ENCODE data around the gene ERBIN. TPM values are rescaled to one million over a fixed set of nuclear protein-coding genes. Genes with fewer than 3 reads are reported as not detected.
A peak's percentile ranks its signal among the peaks of the same experiment; 100 is the strongest.

ERBIN gene
- total and polyA plus RNA-seq, 9 of the 15 experiments (the other 6 are each of a cell fraction or from before 2014, with no cell fraction given) = 11.9 to 72.8 (median 41.7) TPM

GRCh38 chr5:65926276-65926783 is at the start of gene ERBIN (continued):
- TF ChIP-seq ELF1 (tag; IDR thresholded peaks at IDR 0.05) = peak; percentile 95
- peak; percentile 10 for TF ChIP-seq NEUROD1 (IDR thresholded peaks at IDR 0.05; ENCODE audit: borderline replicate concordance, low read depth, low read length, partially characterized antibody)
- no peak for TF ChIP-seq ZNF277 (CRISPR knock-in tag; IDR thresholded peaks at IDR 0.05; ENCODE audit: borderline replicate concordance)
- TF ChIP-seq FOXJ2 (tag; IDR thresholded peaks at IDR 0.05) = peak; percentile 76; the same call in 1 of the 2 replicates
- no peak for TF ChIP-seq DMBX1 (CRISPR knock-in tag; IDR thresholded peaks at IDR 0.05; ENCODE audit: borderline replicate concordance)
- TF ChIP-seq ZNF707 (CRISPR knock-in tag; conservative IDR thresholded peaks at IDR 0.05) = no peak
- no peak for TF ChIP-seq ZBTB1 (CRISPR knock-in tag; IDR thresholded peaks at IDR 0.05; ENCODE audit: borderline replicate concordance, low read depth)
- peak; percentile 94 for TF ChIP-seq GTF2E2 (tag; IDR thresholded peaks at IDR 0.05)
- no peak for TF ChIP-seq HDAC6 (IDR thresholded peaks at IDR 0.05; ENCODE audit: low read depth, low read length)
- TF ChIP-seq NCOA4 (IDR thresholded peaks at IDR 0.05; ENCODE audit: partially characterized antibody) = no peak
- no peak for TF ChIP-seq CEBPZ (IDR thresholded peaks at IDR 0.05; ENCODE audit: borderline replicate concordance, low read depth, low read length)
- TF ChIP-seq ZNF311 (CRISPR knock-in tag; IDR thresholded peaks at IDR 0.05) = no peak
- TF ChIP-seq HOXB6 (CRISPR knock-in tag; IDR thresholded peaks at IDR 0.05; ENCODE audit: borderline replicate concordance) = no peak
- peak; percentile 87 for TF ChIP-seq RBFOX2 (IDR thresholded peaks at IDR 0.05; ENCODE audit: low read depth, low read length)
- TF ChIP-seq TAF1 (IDR thresholded peaks at IDR 0.05; ENCODE audit: control insufficient read depth, extremely low read depth, insufficient read depth, low read length, severe bottlenecking) = peak; percentile 70
- TF ChIP-seq ZNF699 (CRISPR knock-in tag; IDR thresholded peaks at IDR 0.05; ENCODE audit: insufficient replicate concordance) = no peak
- TF ChIP-seq CBFA2T2 (conservative IDR thresholded peaks at IDR 0.05) = no peak
- no peak for TF ChIP-seq HMG20B (CRISPR knock-in tag; IDR thresholded peaks at IDR 0.05)
- no peak for TF ChIP-seq ZC3H11A (IDR thresholded peaks at IDR 0.05; ENCODE audit: low read depth, low read length)
- TF ChIP-seq DIDO1 (tag; IDR thresholded peaks at IDR 0.05; ENCODE audit: low read depth) = no peak
- no peak for TF ChIP-seq THRA (IDR thresholded peaks at IDR 0.05)
- TF ChIP-seq POLR2B (IDR thresholded peaks at IDR 0.05; ENCODE audit: low read depth, partially characterized antibody) = peak; percentile 40
- TF ChIP-seq ZNF121 (CRISPR knock-in tag; conservative IDR thresholded peaks at IDR 0.05) = no peak
- no peak; the same call in none of the 2 replicates for TF ChIP-seq GABPB1 (CRISPR knock-in tag; IDR thresholded peaks at IDR 0.05)
- TF ChIP-seq CBFA2T3 (IDR thresholded peaks at IDR 0.05) = peak; percentile 27; the same call in 1 of the 2 replicates

Measured in K562 (cell line).